Measurements from ENCODE around the gene NEK10.

NEK10 gene

GRCh38 chr3:27366062-27366591 lies 3.1 kb downstream of the NEK10 start:
- no peak overlapping the region for H3K4ac ChIP-seq (ENCODE audit: low read depth, low read length)
- no peak overlapping the region for H2AFZ ChIP-seq (ENCODE audit: insufficient read depth, low read length, poor library complexity)
- no peak overlapping the region for H2BK120ac ChIP-seq (ENCODE audit: insufficient read depth, low read length, poor library complexity)
- H2BK5ac ChIP-seq (ENCODE audit: low read depth, low read length, poor library complexity): no peak overlapping the region
- no peaks in the 10 kb centered on the region for H3K79me2 ChIP-seq (ENCODE audit: control insufficient read depth, insufficient read depth, low read length, poor library complexity)
- no CpG with 5 or more reads among the region's 1 CpG for WGBS (ENCODE audit: extremely low coverage, insufficient coverage, insufficient read length)
- no peak overlapping the region for H4K91ac ChIP-seq (ENCODE audit: low read depth, low read length)
- H3K23ac ChIP-seq (ENCODE audit: low read length): no peak overlapping the region
- no peaks in the 10 kb centered on the region for H3K79me1 ChIP-seq (ENCODE audit: low read length)
- no peak overlapping the region for H4K8ac ChIP-seq (ENCODE audit: low read depth, low read length)
- H3K9ac ChIP-seq (ENCODE audit: low read length): no peak overlapping the region
- H3K27ac ChIP-seq (ENCODE audit: low read depth, low read length): no peak overlapping the region
- no peaks in the 10 kb centered on the region for H3K9me3 ChIP-seq (ENCODE audit: insufficient read depth, low read depth, low read length)
- H3K4me3 ChIP-seq (ENCODE audit: low read depth, low read length): no peak overlapping the region
- H3K14ac ChIP-seq (ENCODE audit: low read length): no peak overlapping the region
- no peaks in the 10 kb centered on the region for H3K27me3 ChIP-seq (ENCODE audit: insufficient read depth, low read length)
- H3K36me3 ChIP-seq (ENCODE audit: control insufficient read depth in 1 of 2, insufficient read depth in 2 of 2, low read length in 2 of 2): no peaks in the 10 kb centered on the region
- no peak overlapping the region for H3K4me2 ChIP-seq (ENCODE audit: low read length)
- H3K4me1 ChIP-seq (ENCODE audit: control insufficient read depth in 1 of 2, insufficient read depth in 2 of 2, low read length in 2 of 2): peaks cover 0 to 2% of the 10 kb centered on the region in 2 experiments
- DNase-seq: no peak
- no peak overlapping the region for H2AK5ac ChIP-seq (ENCODE audit: low read length)
- H2BK12ac ChIP-seq (ENCODE audit: low read length): no peak overlapping the region
- H4K12ac ChIP-seq (ENCODE audit: low read depth, low read length): no peak overlapping the region
- H3K18ac ChIP-seq (ENCODE audit: low read length): no peak overlapping the region

GRCh38 chr3:27360113-27361078 lies 8.8 kb downstream of the NEK10 start:
- no CpG with 5 or more reads among the region's 7 CpGs for WGBS (ENCODE audit: extremely low coverage, insufficient coverage, insufficient read length)

DNA sequence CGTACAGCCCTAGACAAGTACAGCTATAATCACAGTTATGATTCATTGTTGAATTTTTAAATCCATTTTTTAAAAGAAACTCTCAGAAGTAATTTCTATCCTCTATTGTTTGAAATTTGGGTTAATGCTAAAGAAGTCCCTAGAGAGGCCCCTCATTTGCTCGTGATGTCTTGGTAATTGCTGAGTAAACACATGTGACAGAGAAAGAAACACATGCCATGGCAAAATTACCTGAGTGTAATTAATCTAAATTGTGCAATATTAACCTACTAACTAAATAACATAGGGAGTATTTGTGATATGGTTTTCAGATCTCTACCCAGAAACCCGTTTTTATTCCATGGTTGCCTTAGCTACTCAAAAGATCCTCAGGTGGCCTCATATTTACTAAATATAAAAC lies 10.8 kb downstream of the NEK10 start:
- H4K91ac ChIP-seq (ENCODE audit: low read depth, low read length): no peak overlapping the region
- H3K14ac ChIP-seq (ENCODE audit: low read length): no peak overlapping the region
- H3K4me3 ChIP-seq (ENCODE audit: low read depth, low read length): no peak overlapping the region
- no CpG with 5 or more reads among the region's 3 CpGs for WGBS (ENCODE audit: extremely low coverage, insufficient coverage, insufficient read length)
- no peak overlapping the region for H3K23ac ChIP-seq (ENCODE audit: low read length)
- H2AFZ ChIP-seq (ENCODE audit: insufficient read depth, low read length, poor library complexity): no peak overlapping the region
- H2BK12ac ChIP-seq (ENCODE audit: low read length): no peak overlapping the region
- no peaks in the 10 kb centered on the region for H3K79me2 ChIP-seq (ENCODE audit: control insufficient read depth, insufficient read depth, low read length, poor library complexity)
- no peaks in the 10 kb centered on the region for H3K27me3 ChIP-seq (ENCODE audit: insufficient read depth, low read length)
- H2AK5ac ChIP-seq (ENCODE audit: low read length): no peak overlapping the region
- H3K4ac ChIP-seq (ENCODE audit: low read depth, low read length): no peak overlapping the region
- no peak overlapping the region for H2BK5ac ChIP-seq (ENCODE audit: low read depth, low read length, poor library complexity)
- H3K18ac ChIP-seq (ENCODE audit: low read length): no peak overlapping the region
- no peak overlapping the region for H4K8ac ChIP-seq (ENCODE audit: low read depth, low read length)
- H3K79me1 ChIP-seq (ENCODE audit: low read length): no peaks in the 10 kb centered on the region
- H4K12ac ChIP-seq (ENCODE audit: low read depth, low read length): no peak overlapping the region
- H2BK120ac ChIP-seq (ENCODE audit: insufficient read depth, low read length, poor library complexity): no peak overlapping the region
- no peak overlapping the region for H3K27ac ChIP-seq (ENCODE audit: low read depth, low read length)
- no peak for DNase-seq
- H3K36me3 ChIP-seq (ENCODE audit: control insufficient read depth in 1 of 2, insufficient read depth in 2 of 2, low read length in 2 of 2): no peaks in the 10 kb centered on the region
- H3K4me1 ChIP-seq (ENCODE audit: control insufficient read depth in 1 of 2, insufficient read depth in 2 of 2, low read length in 2 of 2): no peaks in the 10 kb centered on the region
- no peak overlapping the region for H3K9ac ChIP-seq (ENCODE audit: low read length)
- no peak overlapping the region for H3K4me2 ChIP-seq (ENCODE audit: low read length)
- no peaks in the 10 kb centered on the region for H3K9me3 ChIP-seq (ENCODE audit: insufficient read depth, low read depth, low read length)

More at GRCh38 chr3:27360113-27361078, 8.8 kb downstream of the NEK10 start:
- no peaks in the 10 kb centered on the region for H3K79me2 ChIP-seq (ENCODE audit: control insufficient read depth, insufficient read depth, low read length, poor library complexity)
- no peak overlapping the region for H3K4me3 ChIP-seq (ENCODE audit: low read depth, low read length)
- H2BK5ac ChIP-seq (ENCODE audit: low read depth, low read length, poor library complexity): no peak overlapping the region
- no peak overlapping the region for H3K9ac ChIP-seq (ENCODE audit: low read length)
- no peak overlapping the region for H2AFZ ChIP-seq (ENCODE audit: insufficient read depth, low read length, poor library complexity)
- no peak overlapping the region for H2AK5ac ChIP-seq (ENCODE audit: low read length)
- no peak overlapping the region for H4K8ac ChIP-seq (ENCODE audit: low read depth, low read length)
- no peak overlapping the region for H3K14ac ChIP-seq (ENCODE audit: low read length)
- no peak for DNase-seq
- no peaks in the 10 kb centered on the region for H3K4me1 ChIP-seq (ENCODE audit: control insufficient read depth in 1 of 2, insufficient read depth in 2 of 2, low read length in 2 of 2)
- no peaks in the 10 kb centered on the region for H3K79me1 ChIP-seq (ENCODE audit: low read length)
- H2BK12ac ChIP-seq (ENCODE audit: low read length): no peak overlapping the region
- no peak overlapping the region for H4K12ac ChIP-seq (ENCODE audit: low read depth, low read length)
- H3K36me3 ChIP-seq (ENCODE audit: control insufficient read depth in 1 of 2, insufficient read depth in 2 of 2, low read length in 2 of 2): no peaks in the 10 kb centered on the region
- H2BK120ac ChIP-seq (ENCODE audit: insufficient read depth, low read length, poor library complexity): no peak overlapping the region
- no peak overlapping the region for H3K23ac ChIP-seq (ENCODE audit: low read length)
- no peak overlapping the region for H4K91ac ChIP-seq (ENCODE audit: low read depth, low read length)
- no peak overlapping the region for H3K4me2 ChIP-seq (ENCODE audit: low read length)
- H3K27me3 ChIP-seq (ENCODE audit: insufficient read depth, low read length): no peaks in the 10 kb centered on the region
- H3K9me3 ChIP-seq (ENCODE audit: insufficient read depth, low read depth, low read length): no peaks in the 10 kb centered on the region
- no peak overlapping the region for H3K4ac ChIP-seq (ENCODE audit: low read depth, low read length)
- H3K18ac ChIP-seq (ENCODE audit: low read length): no peak overlapping the region
- H3K27ac ChIP-seq (ENCODE audit: low read depth, low read length): no peak overlapping the region

DNA sequence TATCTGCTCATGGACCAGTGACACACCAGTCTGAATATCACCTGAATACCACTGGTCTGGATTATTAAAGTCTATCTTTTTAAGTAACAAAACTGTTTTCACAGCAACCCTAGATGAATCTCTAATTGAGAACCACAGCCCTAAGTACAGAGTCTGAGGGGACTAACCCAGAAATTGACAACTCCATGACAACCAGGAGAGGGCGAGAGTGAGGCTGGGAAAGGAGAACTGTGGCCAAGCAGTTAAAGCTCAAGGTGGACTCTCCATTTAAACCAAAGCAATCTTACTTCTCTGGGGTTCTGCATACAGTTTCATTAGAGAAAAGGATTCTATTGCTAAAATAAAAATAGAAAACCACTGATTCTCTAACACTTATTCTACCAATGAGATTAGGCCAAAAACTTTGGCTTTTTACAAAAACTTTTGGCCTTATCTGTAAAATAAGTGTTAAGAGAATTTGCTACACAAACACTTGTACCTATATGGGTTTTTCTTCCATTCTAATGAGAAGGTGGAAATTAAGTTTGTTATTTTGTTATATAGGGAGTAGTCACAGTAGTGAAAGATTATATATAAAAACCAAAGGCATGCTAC lies 11.4 kb downstream of the NEK10 start:
- Histone ChIP-seq H3K36me3 (ENCODE audit: control insufficient read depth in 1 of 2, insufficient read depth in 2 of 2, low read length in 2 of 2) (no peaks in the 10 kb centered on the region), H2BK120ac (ENCODE audit: insufficient read depth, low read length, poor library complexity) (no peak overlapping the region), H3K4me2 (ENCODE audit: low read length) (no peak overlapping the region), H3K79me1 (ENCODE audit: low read length) (no peaks in the 10 kb centered on the region), H3K27me3 (ENCODE audit: insufficient read depth, low read length) (no peaks in the 10 kb centered on the region), H4K8ac (ENCODE audit: low read depth, low read length) (no peak overlapping the region), H4K91ac (ENCODE audit: low read depth, low read length) (no peak overlapping the region), H3K23ac (ENCODE audit: low read length) (no peak overlapping the region), H3K9ac (ENCODE audit: low read length) (no peak overlapping the region), H3K14ac (ENCODE audit: low read length) (no peak overlapping the region), H3K79me2 (ENCODE audit: control insufficient read depth, insufficient read depth, low read length, poor library complexity) (no peaks in the 10 kb centered on the region), H2BK5ac (ENCODE audit: low read depth, low read length, poor library complexity) (no peak overlapping the region), H3K4me3 (ENCODE audit: low read depth, low read length) (no peak overlapping the region), H2AK5ac (ENCODE audit: low read length) (no peak overlapping the region), H3K9me3 (ENCODE audit: insufficient read depth, low read depth, low read length) (no peaks in the 10 kb centered on the region), H2AFZ (ENCODE audit: insufficient read depth, low read length, poor library complexity) (no peak overlapping the region), H3K4me1 (ENCODE audit: control insufficient read depth in 1 of 2, insufficient read depth in 2 of 2, low read length in 2 of 2) (no peaks in the 10 kb centered on the region), H3K18ac (ENCODE audit: low read length) (no peak overlapping the region), H2BK12ac (ENCODE audit: low read length) (no peak overlapping the region), H3K27ac (ENCODE audit: low read depth, low read length) (no peak overlapping the region), H4K12ac (ENCODE audit: low read depth, low read length) (no peak overlapping the region), H3K4ac (ENCODE audit: low read depth, low read length) (no peak overlapping the region)
- no CpG with 5 or more reads among the region's 1 CpG for WGBS (ENCODE audit: extremely low coverage, insufficient coverage, insufficient read length)
- peak in 1 of 2 donors; percentile 55 for DNase-seq
